Progenitor cell of endocrine pancreas (in vitro differentiated cells): Measurements from ENCODE around the gene DNAH14. TPM values are rescaled to one million over a fixed set of nuclear protein-coding genes. Genes with fewer than 3 reads are reported as not detected.
"Not testable (repeated sequence)": the region's sequence is repeated elsewhere in the genome, so short reads cannot be mapped to it uniquely, and the experiment has no call there.

Source experiments
- DNase-seq: peaks from one replicate; pipeline ENCODE4 v3.0.0; 2021; ENCODE audit warnings: low spot score; ENCODE audit not compliant: unreplicated experiment
- H3K27ac Mint-ChIP-seq: 2 replicates; pipeline ENCODE4 v1.8.0; 2021; ENCODE audit warnings: mild to moderate bottlenecking, moderate library complexity, mixed read lengths
- H3K27me3 Mint-ChIP-seq: 2 replicates; pipeline ENCODE4 v1.8.0; 2021; ENCODE audit warnings: mixed read lengths
- H3K36me3 Mint-ChIP-seq: 2 replicates; pipeline ENCODE4 v1.8.0; 2022; ENCODE audit warnings: mixed read lengths; ENCODE audit not compliant: insufficient read depth
- H3K4me1 Mint-ChIP-seq: 2 replicates; pipeline ENCODE4 v1.8.0; 2021; ENCODE audit warnings: low read depth, mixed read lengths
- H3K4me3 Mint-ChIP-seq: 2 replicates; pipeline ENCODE4 v1.8.0; 2021; ENCODE audit warnings: low read depth, mild to moderate bottlenecking, moderate library complexity, mixed read lengths
- H3K9me3 Mint-ChIP-seq: 2 replicates; pipeline ENCODE4 v1.8.0; 2021; ENCODE audit warnings: low read depth, mixed read lengths
- long read RNA-seq: library from polyadenylated mRNA; unstranded; transcript quantifications from one replicate; pipeline ENCODE4 v2.0.0, GENCODE V29; 2020
- total RNA-seq: library from RNA; stranded (reverse); gene quantifications from 2 replicates; pipeline ENCODE4 v1.2.1, GENCODE V29; 2021
- TF ChIP-seq, protein P1 (sequence below): fragments of 200-600 bp; sonication (generic); IDR thresholded peaks from one replicate; pipeline ENCODE4 v1.5.0; 2021; ENCODE audit warnings: antibody characterized with exemption, mild to moderate bottlenecking; ENCODE audit not compliant: unreplicated experiment

DNAH14 gene
- total RNA-seq: 71.7 and 77.7 TPM in 2 replicates
- long read RNA-seq, partial matches to known transcripts: 11 of 43 reads
- long read RNA-seq, other reads (novel, unspliced or antisense): 29 of 43 reads

DNA sequence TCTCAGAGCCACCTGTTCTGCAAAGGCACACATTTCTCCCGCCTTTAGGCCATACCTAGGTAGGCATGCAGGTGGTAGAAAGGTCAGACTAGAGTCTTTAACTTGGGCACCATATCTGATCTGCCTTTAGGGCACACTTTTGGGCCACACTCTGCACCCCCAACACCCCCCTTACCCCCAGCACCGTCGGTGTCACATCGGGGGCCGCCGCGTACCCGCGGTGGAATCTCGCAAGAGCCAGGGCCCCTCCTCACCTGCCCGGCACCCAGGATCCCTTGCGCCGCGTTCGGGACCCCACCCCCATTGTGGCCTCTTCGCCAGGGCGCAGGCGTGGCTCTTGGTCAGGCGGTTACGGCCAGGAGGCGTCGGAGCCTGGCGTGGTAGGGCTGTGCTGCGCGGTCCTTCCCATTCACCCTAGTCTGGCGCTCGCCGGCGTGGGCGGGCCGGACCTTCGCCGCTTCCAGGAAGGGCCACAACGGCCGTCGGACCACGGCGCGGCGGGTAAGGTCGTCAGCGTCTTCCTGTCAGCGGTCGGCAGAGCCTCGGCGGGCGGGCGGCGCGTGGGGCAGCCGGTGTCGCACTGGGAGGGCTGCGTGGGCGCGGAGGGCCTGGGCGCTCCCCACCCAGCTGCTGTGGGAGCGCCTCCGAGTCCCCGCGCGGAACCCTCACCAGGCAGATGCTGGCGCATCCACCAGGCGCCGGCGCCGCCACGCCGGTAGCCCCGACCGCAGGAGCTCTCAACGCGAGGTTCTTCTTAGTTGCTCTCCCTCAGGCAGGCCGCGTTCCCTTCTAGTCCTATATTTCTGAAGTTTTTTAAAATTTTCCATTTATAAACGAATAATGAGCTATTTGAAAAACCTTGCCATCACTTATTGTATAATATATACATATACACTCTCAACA, at the start of gene DNAH14:
TSS of gene DNAH14 (plus strand) at position 341 of the 903 bp plus-strand sequence. CDS start 23,028 bp downstream, outside the sequence.
- H3K27me3 Mint-ChIP-seq: no peaks in the 10 kb centered on the region
- TF ChIP-seq, protein P1, sequence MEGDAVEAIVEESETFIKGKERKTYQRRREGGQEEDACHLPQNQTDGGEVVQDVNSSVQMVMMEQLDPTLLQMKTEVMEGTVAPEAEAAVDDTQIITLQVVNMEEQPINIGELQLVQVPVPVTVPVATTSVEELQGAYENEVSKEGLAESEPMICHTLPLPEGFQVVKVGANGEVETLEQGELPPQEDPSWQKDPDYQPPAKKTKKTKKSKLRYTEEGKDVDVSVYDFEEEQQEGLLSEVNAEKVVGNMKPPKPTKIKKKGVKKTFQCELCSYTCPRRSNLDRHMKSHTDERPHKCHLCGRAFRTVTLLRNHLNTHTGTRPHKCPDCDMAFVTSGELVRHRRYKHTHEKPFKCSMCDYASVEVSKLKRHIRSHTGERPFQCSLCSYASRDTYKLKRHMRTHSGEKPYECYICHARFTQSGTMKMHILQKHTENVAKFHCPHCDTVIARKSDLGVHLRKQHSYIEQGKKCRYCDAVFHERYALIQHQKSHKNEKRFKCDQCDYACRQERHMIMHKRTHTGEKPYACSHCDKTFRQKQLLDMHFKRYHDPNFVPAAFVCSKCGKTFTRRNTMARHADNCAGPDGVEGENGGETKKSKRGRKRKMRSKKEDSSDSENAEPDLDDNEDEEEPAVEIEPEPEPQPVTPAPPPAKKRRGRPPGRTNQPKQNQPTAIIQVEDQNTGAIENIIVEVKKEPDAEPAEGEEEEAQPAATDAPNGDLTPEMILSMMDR: no peak
- H3K27ac Mint-ChIP-seq: peak within 1 kb of the TSS; percentile 95
- H3K4me3 Mint-ChIP-seq: peak within 1 kb of the TSS; percentile 83
- H3K4me1 Mint-ChIP-seq: peaks cover 3% of the 10 kb centered on the region
- peaks cover 28% of the 10 kb centered on the region for H3K36me3 Mint-ChIP-seq
- peaks cover 34% of the 10 kb centered on the region for H3K9me3 Mint-ChIP-seq
- DNase-seq: peak; percentile 77

DNA sequence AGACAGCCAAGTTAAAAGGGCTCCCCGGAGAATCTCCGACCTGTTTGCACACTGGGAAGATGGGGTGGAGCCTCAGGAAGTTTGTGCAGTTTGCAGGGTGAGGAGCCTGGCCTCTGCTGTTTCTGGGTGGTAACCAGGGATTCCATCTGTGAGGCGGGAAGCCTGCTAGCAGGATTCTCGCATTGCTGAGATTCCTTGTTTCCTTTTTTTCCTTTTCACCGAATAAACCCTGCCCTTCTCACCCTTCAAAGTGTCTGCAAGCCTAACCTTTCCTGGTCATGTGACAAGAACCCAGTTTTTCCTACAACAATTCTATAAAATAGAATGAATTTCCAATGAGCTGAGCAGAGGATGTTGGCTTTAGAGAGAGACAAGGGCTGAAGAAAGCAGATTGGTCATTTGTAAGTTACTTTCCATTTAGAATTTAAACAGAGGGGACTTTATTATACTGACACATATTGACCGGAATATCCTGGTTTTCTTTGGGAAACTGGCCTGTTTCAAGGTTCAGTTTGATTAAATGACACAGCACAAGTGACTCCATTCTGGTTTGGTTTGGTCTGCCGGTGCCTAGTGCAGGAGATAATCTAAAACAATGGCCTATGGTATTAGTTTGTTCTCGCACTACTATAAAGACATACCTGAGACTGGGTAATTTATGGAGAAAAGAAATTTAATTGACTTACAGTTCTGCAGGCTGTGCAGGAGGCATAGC, 48.7 kb upstream of the DNAH14 start:
- Mint-ChIP-seq H3K27me3 (no peaks in the 10 kb centered on the region), H3K36me3 (peaks cover 1% of the 10 kb centered on the region), H3K27ac (peak overlapping the region; percentile 80), H3K4me3 (peak overlapping the region; percentile 33), H3K4me1 (peaks cover 20% of the 10 kb centered on the region), H3K9me3 (peaks cover 12% of the 10 kb centered on the region)
- TF ChIP-seq, protein P1: no peak
- no peak for DNase-seq

DNA sequence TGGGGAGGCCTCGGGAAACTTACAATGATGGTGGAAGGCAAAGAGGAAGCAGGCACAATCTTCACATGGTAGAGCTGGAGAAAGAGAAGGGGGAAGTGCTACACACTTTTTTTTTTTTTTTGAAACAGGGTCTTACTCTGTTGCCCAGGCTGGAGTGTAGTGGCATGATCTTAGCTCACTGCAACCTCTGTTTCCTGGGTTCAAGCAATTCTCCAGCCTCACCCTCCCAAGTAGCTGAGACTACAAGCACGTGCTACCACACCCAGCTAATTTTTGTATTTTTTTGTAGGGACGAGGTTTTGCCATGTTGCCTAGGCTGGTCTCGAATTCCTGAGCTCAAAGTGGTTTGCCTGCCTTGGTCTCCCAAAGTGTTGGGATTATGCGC, 48.2 kb upstream of the DNAH14 start:
- Mint-ChIP-seq H3K4me3 (peak overlapping the region; percentile 33), H3K4me1 (peaks cover 20% of the 10 kb centered on the region), H3K9me3 (peaks cover 17% of the 10 kb centered on the region)
- not testable (repeated sequence) for H3K36me3 Mint-ChIP-seq, H3K27me3 Mint-ChIP-seq, DNase-seq, H3K27ac Mint-ChIP-seq

DNA sequence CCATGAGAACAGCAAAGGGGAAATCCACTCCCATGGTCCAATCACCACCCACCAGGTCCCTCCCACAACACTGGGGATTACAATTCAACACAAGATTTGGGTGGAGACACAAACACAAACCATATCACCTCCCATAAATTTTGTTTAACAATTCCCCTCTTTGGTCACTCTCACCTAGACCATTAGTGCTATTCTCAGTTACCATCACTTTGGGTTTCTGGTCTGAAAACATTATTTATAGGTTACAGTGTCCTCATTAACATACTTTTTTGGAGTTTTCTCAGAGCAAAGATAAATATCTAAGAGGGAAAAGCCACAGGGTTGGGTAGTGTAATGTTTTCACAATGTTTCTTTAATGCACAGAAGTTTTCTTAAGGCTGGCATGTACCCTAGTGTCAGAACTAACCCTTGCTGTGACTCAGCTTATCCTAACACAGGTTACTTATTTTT, 47.7 kb upstream of the DNAH14 start:
- no peaks in the 10 kb centered on the region for H3K27me3 Mint-ChIP-seq
- peaks cover 22% of the 10 kb centered on the region for H3K9me3 Mint-ChIP-seq
- DNase-seq: no peak
- no peak overlapping the region for H3K4me3 Mint-ChIP-seq
- H3K27ac Mint-ChIP-seq: no peak overlapping the region
- TF ChIP-seq, protein P1: no peak
- H3K36me3 Mint-ChIP-seq: peaks cover 7% of the 10 kb centered on the region
- peaks cover 20% of the 10 kb centered on the region for H3K4me1 Mint-ChIP-seq

DNA sequence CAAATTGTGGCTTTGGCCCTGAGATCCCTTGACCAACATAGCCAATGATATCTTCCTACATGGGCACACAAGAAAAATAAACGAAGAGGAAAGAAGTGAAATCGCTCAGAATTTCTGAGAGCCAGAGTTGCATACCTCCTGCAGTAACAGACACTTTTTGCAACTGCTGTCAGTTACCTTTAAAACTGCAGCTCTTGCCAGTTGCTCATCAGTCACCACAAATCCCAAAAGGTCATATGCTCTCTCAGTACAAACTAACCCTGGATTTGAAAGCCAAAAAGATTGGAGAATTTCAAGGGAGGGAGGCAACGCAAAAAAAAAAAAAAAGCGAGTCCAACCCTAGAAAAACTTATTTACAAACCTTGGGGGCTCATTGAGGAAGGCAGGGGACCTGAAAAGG, 47.2 kb upstream of the DNAH14 start:
- peaks cover 7% of the 10 kb centered on the region for H3K36me3 Mint-ChIP-seq
- H3K27ac Mint-ChIP-seq: no peak overlapping the region
- TF ChIP-seq, protein P1: no peak
- H3K27me3 Mint-ChIP-seq: no peaks in the 10 kb centered on the region
- H3K4me3 Mint-ChIP-seq: no peak overlapping the region
- peaks cover 20% of the 10 kb centered on the region for H3K4me1 Mint-ChIP-seq
- H3K9me3 Mint-ChIP-seq: peaks cover 23% of the 10 kb centered on the region
- no peak for DNase-seq
